ENCODE results near the gene HOXA10. TPM values are rescaled to one million over a fixed set of nuclear protein-coding genes. Genes with fewer than 3 reads are reported as not detected.

Gene HOXA10
- total and polyA plus RNA-seq, 3 experiments from 2014 or later, result 0.09 TPM; not detected in 2

- Histone ChIP-seq H3K36me3 (ENCODE audit: insufficient read depth, low read length) (no peaks in the 10 kb centered on the region), H3K9me3 (ENCODE audit: low read length) (no peaks in the 10 kb centered on the region), H3K4me3 (ENCODE audit: low read length) (no peak overlapping the region), H3K4me1 (ENCODE audit: insufficient read depth, low read length) (peaks cover 47% of the 10 kb centered on the region), H3K27me3 (ENCODE audit: insufficient read depth, low read length, poor library complexity, severe bottlenecking) (peaks cover 95% of the 10 kb centered on the region), H3K27ac (ENCODE audit: low read depth, low read length) (no peak overlapping the region)
- POLR2A ChIA-PET, result no interaction called here
- peak overlapping the region in 6 of 7 donors; percentile 23 to 71 (median 30) for H3K4me3 Mint-ChIP-seq
- H3K36me3 Mint-ChIP-seq, result no peaks in the 10 kb centered on the region
- CTCF ChIA-PET, result interaction anchor here (1.4 to 3.3 kb wide), 4 partner anchors 9 to 27 kb away, joined by 4 to 16 read pairs (median 6); no protein-coding TSS in a partner anchor
- H3K4me1 Mint-ChIP-seq, result peaks cover 27 to 41% (median 31%) of the 10 kb centered on the region in 3 donors
- peaks cover 0 to 18% (median 5%) of the 10 kb centered on the region in 5 donors for H3K9me3 Mint-ChIP-seq
- peaks cover 82 to 86% of the 10 kb centered on the region in 2 donors for H3K27me3 Mint-ChIP-seq
- peak in 1 of 5 donors; percentile 47 for DNase-seq
- H3K27ac Mint-ChIP-seq, result peak overlapping the region in 4 of 8 donors; percentile 2 to 62 (median 32)
Measured at GRCh38 chr7:27168265-27168947, 5.7 kb downstream of the HOXA10 start.

- peak overlapping the region in 2 of 8 donors; percentile 55 to 62 for H3K27ac Mint-ChIP-seq
- POLR2A ChIA-PET, result no interaction called here
Measured at GRCh38 chr7:27167916-27168264, 6.2 kb downstream of the HOXA10 start.

GRCh38 chr7:27166531-27167505 lies 7.3 kb downstream of the HOXA10 start:
- H3K4me1 ChIP-seq (ENCODE audit: insufficient read depth, low read length), result peaks cover 33% of the 10 kb centered on the region
- H3K36me3 Mint-ChIP-seq, result no peaks in the 10 kb centered on the region

More at GRCh38 chr7:27167916-27168264, 6.2 kb downstream of the HOXA10 start:
- CTCF ChIA-PET, result interaction anchor here (1.4 to 3.3 kb wide), 3 partner anchors 9 to 17 kb away, joined by 4 to 16 read pairs (median 9); no protein-coding TSS in a partner anchor
- no peaks in the 10 kb centered on the region for H3K9me3 ChIP-seq (ENCODE audit: low read length)
- peaks cover 27 to 41% (median 31%) of the 10 kb centered on the region in 3 donors for H3K4me1 Mint-ChIP-seq
- H3K27ac ChIP-seq (ENCODE audit: low read depth, low read length), result no peak overlapping the region
- H3K4me3 Mint-ChIP-seq, result peak overlapping the region in 4 of 7 donors; percentile 16 to 71 (median 32)
- no peak overlapping the region for H3K4me3 ChIP-seq (ENCODE audit: low read length)
- H3K36me3 Mint-ChIP-seq, result no peaks in the 10 kb centered on the region
- peaks cover 94% of the 10 kb centered on the region for H3K27me3 ChIP-seq (ENCODE audit: insufficient read depth, low read length, poor library complexity, severe bottlenecking)
- peaks cover 0 to 18% (median 5%) of the 10 kb centered on the region in 5 donors for H3K9me3 Mint-ChIP-seq
- H3K27me3 Mint-ChIP-seq, result peaks cover 87 to 88% of the 10 kb centered on the region in 2 donors
- no peaks in the 10 kb centered on the region for H3K36me3 ChIP-seq (ENCODE audit: insufficient read depth, low read length)
- peaks cover 43% of the 10 kb centered on the region for H3K4me1 ChIP-seq (ENCODE audit: insufficient read depth, low read length)
- peak in 1 of 5 donors; percentile 18 for DNase-seq

GRCh38 chr7:27165996-27166530 lies 8.1 kb downstream of the HOXA10 start:
- peak overlapping the region; percentile 54 to 82 (median 67) for H3K4me3 Mint-ChIP-seq
- peaks cover 85% of the 10 kb centered on the region in 2 donors for H3K27me3 Mint-ChIP-seq
- H3K27ac ChIP-seq (ENCODE audit: low read depth, low read length), result no peak overlapping the region
- peak overlapping the region in 4 of 8 donors; percentile 15 to 83 (median 60) for H3K27ac Mint-ChIP-seq
- H3K4me1 Mint-ChIP-seq, result peaks cover 15 to 31% (median 20%) of the 10 kb centered on the region in 3 donors
- H3K9me3 Mint-ChIP-seq, result peaks cover 0 to 9% (median 0%) of the 10 kb centered on the region in 5 donors
- peaks cover 29% of the 10 kb centered on the region for H3K4me1 ChIP-seq (ENCODE audit: insufficient read depth, low read length)
- H3K4me3 ChIP-seq (ENCODE audit: low read length), result no peak overlapping the region
- no peaks in the 10 kb centered on the region for H3K36me3 ChIP-seq (ENCODE audit: insufficient read depth, low read length)
- H3K36me3 Mint-ChIP-seq, result no peaks in the 10 kb centered on the region
- ChIA-PET CTCF (interaction anchor here (0.7 to 1.8 kb wide), 7 partner anchors 9 to 485 kb away, joined by 3 to 5 read pairs (median 4); partner anchors contain the start of genes HOXA3 and HOXA7), POLR2A (no interaction called here)
- DNase-seq, result peak in 1 of 5 donors; percentile 34
- peaks cover 91% of the 10 kb centered on the region for H3K27me3 ChIP-seq (ENCODE audit: insufficient read depth, low read length, poor library complexity, severe bottlenecking)
- no peaks in the 10 kb centered on the region for H3K9me3 ChIP-seq (ENCODE audit: low read length)

More at GRCh38 chr7:27166531-27167505, 7.3 kb downstream of the HOXA10 start:
- peak overlapping the region in 6 of 7 donors; percentile 8 to 71 (median 41) for H3K4me3 Mint-ChIP-seq
- H3K4me1 Mint-ChIP-seq, result peaks cover 19 to 34% (median 24%) of the 10 kb centered on the region in 3 donors
- peak in 1 of 5 donors; percentile 37 for DNase-seq
- H3K27ac Mint-ChIP-seq, result peak overlapping the region in 4 of 8 donors; percentile 57 to 83 (median 68)
- H3K36me3 ChIP-seq (ENCODE audit: insufficient read depth, low read length), result no peaks in the 10 kb centered on the region
- peaks cover 93% of the 10 kb centered on the region for H3K27me3 ChIP-seq (ENCODE audit: insufficient read depth, low read length, poor library complexity, severe bottlenecking)
- CTCF ChIA-PET, result interaction anchor here (0.9 to 1.8 kb wide), 6 partner anchors 9 to 485 kb away, joined by 3 to 5 read pairs (median 4); partner anchors contain the start of genes HOXA3 and HOXA7
- peaks cover 89 to 90% of the 10 kb centered on the region in 2 donors for H3K27me3 Mint-ChIP-seq
- H3K27ac ChIP-seq (ENCODE audit: low read depth, low read length), result no peak overlapping the region
- H3K4me3 ChIP-seq (ENCODE audit: low read length), result no peak overlapping the region
- H3K9me3 Mint-ChIP-seq, result peaks cover 0 to 10% (median under 1%) of the 10 kb centered on the region in 5 donors
- POLR2A ChIA-PET, result interaction anchor here (0.6 kb wide), 1 partner anchor 18 kb away, joined by 4 read pairs; the partner anchor contains the start of gene HOXA11
- H3K9me3 ChIP-seq (ENCODE audit: low read length), result no peaks in the 10 kb centered on the region

- ChIA-PET CTCF (interaction anchor here (0.7 to 5.6 kb wide), 6 partner anchors 8 to 483 kb away, joined by 3 to 71 read pairs (median 4); partner anchors contain the start of genes HOXA3 and HOXA7), POLR2A (no interaction called here)
- no peak for DNase-seq
- Mint-ChIP-seq H3K4me1 (peaks cover 17 to 34% (median 23%) of the 10 kb centered on the region in 3 donors), H3K27ac (peak within 1 kb of the TSS in 5 of 8 donors; percentile 41 to 83 (median 57)), H3K36me3 (no peaks in the 10 kb centered on the region), H3K27me3 (peaks cover 80 to 82% of the 10 kb centered on the region in 2 donors), H3K4me3 (peak within 1 kb of the TSS; percentile 54 to 82 (median 68)), H3K9me3 (peaks cover 0 to 9% (median 0%) of the 10 kb centered on the region in 5 donors)
- Histone ChIP-seq H3K4me1 (ENCODE audit: insufficient read depth, low read length) (peaks cover 31% of the 10 kb centered on the region), H3K27ac (ENCODE audit: low read depth, low read length) (no peak within 1 kb of the TSS), H3K27me3 (ENCODE audit: insufficient read depth, low read length, poor library complexity, severe bottlenecking) (peaks cover 87% of the 10 kb centered on the region), H3K9me3 (ENCODE audit: low read length) (no peaks in the 10 kb centered on the region), H3K4me3 (ENCODE audit: low read length) (no peak within 1 kb of the TSS), H3K36me3 (ENCODE audit: insufficient read depth, low read length) (no peaks in the 10 kb centered on the region)
Measured at GRCh38 chr7:27165089-27165995, 8.8 kb downstream of the HOXA10 start, which contains the start of gene HOXA9. HOXA9 (minus strand) TSS chr7:27165537; CDS start chr7:27165457, 80 bp downstream.

GRCh38 chr7:27164367-27165088 lies 9.6 kb downstream of the HOXA10 start:
- ChIA-PET CTCF (interaction anchor here (5.6 kb wide), 1 partner anchor 13 kb away, joined by 71 read pairs; the partner anchor contains the start of gene HOXA3), POLR2A (no interaction called here)
- peak overlapping the region in 2 of 8 donors; percentile 21 to 41 for H3K27ac Mint-ChIP-seq

More at GRCh38 chr7:27164367-27165088, 9.6 kb downstream of the HOXA10 start:
- Histone ChIP-seq H3K27me3 (ENCODE audit: insufficient read depth, low read length, poor library complexity, severe bottlenecking) (peaks cover 87% of the 10 kb centered on the region), H3K36me3 (ENCODE audit: insufficient read depth, low read length) (no peaks in the 10 kb centered on the region), H3K4me3 (ENCODE audit: low read length) (no peak overlapping the region), H3K9me3 (ENCODE audit: low read length) (no peaks in the 10 kb centered on the region), H3K4me1 (ENCODE audit: insufficient read depth, low read length) (peaks cover 32% of the 10 kb centered on the region), H3K27ac (ENCODE audit: low read depth, low read length) (no peak overlapping the region)
- peaks cover 23 to 36% (median 26%) of the 10 kb centered on the region in 3 donors for H3K4me1 Mint-ChIP-seq
- no peak for DNase-seq
- H3K27me3 Mint-ChIP-seq, result peaks cover 83 to 84% of the 10 kb centered on the region in 2 donors
- peaks cover 0 to 8% (median 0%) of the 10 kb centered on the region in 5 donors for H3K9me3 Mint-ChIP-seq
- H3K4me3 Mint-ChIP-seq, result peak overlapping the region; percentile 13 to 76 (median 47)
- H3K36me3 Mint-ChIP-seq, result no peaks in the 10 kb centered on the region
